ENCODE data around the gene BTBD9. TPM values are rescaled to one million over a fixed set of nuclear protein-coding genes. Genes with fewer than 3 reads are reported as not detected.

Gene BTBD9
- total RNA-seq, 4 donors from 2014 or later = 8.6 to 34.1 (median 30.8) TPM

DNA sequence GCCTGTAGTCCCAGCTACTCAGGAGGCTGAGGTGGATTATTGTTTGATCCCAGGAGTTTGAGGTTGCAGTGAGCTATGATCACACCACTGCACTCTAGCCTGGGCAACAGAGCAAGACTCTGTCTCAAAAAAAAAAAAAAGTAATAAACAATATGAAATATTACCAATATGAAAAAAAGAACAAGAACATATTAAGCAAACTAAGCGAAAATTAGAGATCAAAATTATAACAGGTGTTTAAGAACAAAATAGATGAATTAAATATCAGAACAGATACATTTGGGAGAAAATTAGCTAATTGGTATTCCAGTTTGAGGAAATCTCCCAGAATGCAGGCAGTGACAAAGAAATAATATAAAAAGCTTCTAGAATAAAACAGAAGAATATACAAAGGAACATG lies 39.9 kb upstream of the BTBD9 start:
- Histone ChIP-seq H3K27me3 (no peaks in the 10 kb centered on the region), H3K9me3 (no peaks in the 10 kb centered on the region), H3K27ac (no peak overlapping the region), H3K4me1 (no peaks in the 10 kb centered on the region), H3K4me3 (no peak overlapping the region), H3K36me3 (peaks cover 0 to 34% (median 10%) of the 10 kb centered on the region in 4 donors)
- WGBS, 2 donors (ENCODE audit: low coverage in 1 of 2) = 92 to 100% methylated on average over 1 of the region's 1 CpG
- no peak for DNase-seq
- intact Hi-C loops (cut with DNase I; ENCODE audit: low total_unique reads) (no loop called here), in situ Hi-C loops (cut with MboI; ENCODE audit: low pct_ligation_motif_present in 1 of 4, low pct_unique_long_range_greater_than_20kb in 1 of 4, low sequenced_read_pairs in 3 of 4) (no loop called here)
- TF ChIP-seq POLR2AphosphoS5 (IDR thresholded peaks at IDR 0.05) (no peak), POLR2A (IDR thresholded peaks at IDR 0.05) (no peak), EP300 (IDR thresholded peaks at IDR 0.05; ENCODE audit: low read depth) (no peak)
- TF ChIP-seq, protein P1, sequence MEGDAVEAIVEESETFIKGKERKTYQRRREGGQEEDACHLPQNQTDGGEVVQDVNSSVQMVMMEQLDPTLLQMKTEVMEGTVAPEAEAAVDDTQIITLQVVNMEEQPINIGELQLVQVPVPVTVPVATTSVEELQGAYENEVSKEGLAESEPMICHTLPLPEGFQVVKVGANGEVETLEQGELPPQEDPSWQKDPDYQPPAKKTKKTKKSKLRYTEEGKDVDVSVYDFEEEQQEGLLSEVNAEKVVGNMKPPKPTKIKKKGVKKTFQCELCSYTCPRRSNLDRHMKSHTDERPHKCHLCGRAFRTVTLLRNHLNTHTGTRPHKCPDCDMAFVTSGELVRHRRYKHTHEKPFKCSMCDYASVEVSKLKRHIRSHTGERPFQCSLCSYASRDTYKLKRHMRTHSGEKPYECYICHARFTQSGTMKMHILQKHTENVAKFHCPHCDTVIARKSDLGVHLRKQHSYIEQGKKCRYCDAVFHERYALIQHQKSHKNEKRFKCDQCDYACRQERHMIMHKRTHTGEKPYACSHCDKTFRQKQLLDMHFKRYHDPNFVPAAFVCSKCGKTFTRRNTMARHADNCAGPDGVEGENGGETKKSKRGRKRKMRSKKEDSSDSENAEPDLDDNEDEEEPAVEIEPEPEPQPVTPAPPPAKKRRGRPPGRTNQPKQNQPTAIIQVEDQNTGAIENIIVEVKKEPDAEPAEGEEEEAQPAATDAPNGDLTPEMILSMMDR (IDR thresholded peaks at IDR 0.05) = no peak

DNA sequence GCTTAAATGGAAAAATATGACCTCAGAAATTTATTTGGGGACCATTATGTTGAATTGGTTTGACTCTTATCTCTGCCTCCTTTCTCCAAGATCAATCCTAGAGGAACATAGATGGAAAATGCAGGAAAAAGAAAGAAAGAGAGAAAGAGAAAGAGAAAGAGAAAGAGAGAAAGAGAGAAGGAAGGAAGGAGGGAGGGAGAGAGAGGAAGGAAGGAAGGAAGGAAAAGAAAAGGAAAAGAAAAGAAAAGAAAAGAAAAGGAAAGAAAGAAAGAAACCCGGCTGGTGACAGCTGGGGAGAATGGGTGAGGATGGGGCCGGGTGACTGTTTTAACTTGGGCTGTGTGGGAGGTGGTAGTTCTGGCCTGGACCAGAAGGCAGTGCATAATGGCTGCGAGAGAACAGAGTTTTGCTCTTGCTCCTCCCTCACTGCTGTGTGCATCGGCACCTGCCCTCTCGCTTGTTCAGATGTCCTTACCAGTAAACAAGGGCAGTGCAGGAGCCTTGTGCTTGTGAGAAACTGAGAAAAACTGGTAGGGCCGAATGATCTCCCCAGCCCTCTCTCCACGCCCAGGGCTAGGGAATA lies 38.5 kb upstream of the BTBD9 start:
- H3K4me1 ChIP-seq = no peaks in the 10 kb centered on the region
- H3K36me3 ChIP-seq = peaks cover 0 to 24% (median 10%) of the 10 kb centered on the region in 4 donors
- peak overlapping the region in 1 of 4 donors; percentile 55 for H3K27ac ChIP-seq
- DNase-seq = peak; percentile 11
- H3K4me3 ChIP-seq = no peak overlapping the region
- in situ Hi-C loops (cut with MboI; ENCODE audit: low pct_ligation_motif_present in 1 of 4, low pct_unique_long_range_greater_than_20kb in 1 of 4, low sequenced_read_pairs in 3 of 4) (no loop called here), intact Hi-C loops (cut with DNase I; ENCODE audit: low total_unique reads) (no loop called here)
- TF ChIP-seq, protein P1 (IDR thresholded peaks at IDR 0.05) = no peak
- TF ChIP-seq EP300 (IDR thresholded peaks at IDR 0.05; ENCODE audit: low read depth) (no peak), POLR2A (IDR thresholded peaks at IDR 0.05) (no peak), POLR2AphosphoS5 (IDR thresholded peaks at IDR 0.05) (no peak)
- no peaks in the 10 kb centered on the region for H3K27me3 ChIP-seq
- WGBS, 2 donors (ENCODE audit: low coverage in 1 of 2) = 60 to 75% methylated on average over 2 to 7 of the region's 7 CpGs
- no peaks in the 10 kb centered on the region for H3K9me3 ChIP-seq

- WGBS, 2 donors (ENCODE audit: low coverage in 1 of 2) = 70 to 78% methylated on average over 1 of the region's 1 CpG
- no peak overlapping the region for H3K4me3 ChIP-seq
- H3K27ac ChIP-seq = peak overlapping the region; percentile 2 to 55 (median 45)
- no peaks in the 10 kb centered on the region for H3K9me3 ChIP-seq
- in situ Hi-C loops (cut with MboI; ENCODE audit: low pct_ligation_motif_present in 1 of 4, low pct_unique_long_range_greater_than_20kb in 1 of 4, low sequenced_read_pairs in 3 of 4) = no loop called here
- H3K4me1 ChIP-seq = no peaks in the 10 kb centered on the region
- no peaks in the 10 kb centered on the region for H3K27me3 ChIP-seq
- DNase-seq = no peak
- TF ChIP-seq, protein P1 (IDR thresholded peaks at IDR 0.05) = no peak
- no peak for TF ChIP-seq POLR2A (IDR thresholded peaks at IDR 0.05)
- TF ChIP-seq EP300 (IDR thresholded peaks at IDR 0.05; ENCODE audit: low read depth) = no peak
- TF ChIP-seq POLR2AphosphoS5 (IDR thresholded peaks at IDR 0.05) = no peak
- H3K36me3 ChIP-seq = peaks cover 0 to 12% (median 5%) of the 10 kb centered on the region in 4 donors
- intact Hi-C loops (cut with DNase I; ENCODE audit: low total_unique reads) = no loop called here
Measured at GRCh38 chr6:38676974-38677544, 37.3 kb upstream of the BTBD9 start.

- H3K4me1 ChIP-seq = no peaks in the 10 kb centered on the region
- H3K36me3 ChIP-seq = peaks cover 0 to 6% (median 2%) of the 10 kb centered on the region in 4 donors
- H3K27ac ChIP-seq = peak overlapping the region; percentile 2 to 63 (median 14)
- in situ Hi-C loops (cut with MboI; ENCODE audit: low pct_ligation_motif_present in 1 of 4, low pct_unique_long_range_greater_than_20kb in 1 of 4, low sequenced_read_pairs in 3 of 4) (no loop called here), intact Hi-C loops (cut with DNase I; ENCODE audit: low total_unique reads) (no loop called here)
- no peak for DNase-seq
- TF ChIP-seq POLR2A (IDR thresholded peaks at IDR 0.05) (no peak), EP300 (IDR thresholded peaks at IDR 0.05; ENCODE audit: low read depth) (no peak), POLR2AphosphoS5 (IDR thresholded peaks at IDR 0.05) (no peak)
- TF ChIP-seq, protein P1 (IDR thresholded peaks at IDR 0.05) = no peak
- WGBS, 2 donors (ENCODE audit: low coverage in 1 of 2) = 61 to 64% methylated on average over 2 of the region's 2 CpGs
- no peak overlapping the region for H3K4me3 ChIP-seq
- no peaks in the 10 kb centered on the region for H3K27me3 ChIP-seq
- no peaks in the 10 kb centered on the region for H3K9me3 ChIP-seq
Measured at GRCh38 chr6:38676236-38676973, 36.7 kb upstream of the BTBD9 start.

All from transverse colon (tissue), 4 donors.